HepG2 (cell line): ENCODE data around the gene CALML4. TPM values are rescaled to one million over a fixed set of nuclear protein-coding genes. Genes with fewer than 3 reads are reported as not detected.

Source experiments
- BCLAF1 ChIP-seq: fragments of 450-650 bp; IDR thresholded peaks from 2 replicates; pipeline ENCODE4 v1.6.1; 2017; ENCODE audit warnings: mild to moderate bottlenecking
- CHD2 ChIP-seq: IDR thresholded peaks from 2 replicates; pipeline ENCODE4 v1.6.1; 2011; ENCODE audit warnings: low read depth, low read length, improper control_type of control experiment
- HOXA7 ChIP-seq: sonication (generic); formaldehyde crosslinking; IDR thresholded peaks from 2 replicates; pipeline ENCODE4 v1.8.1; 2022; ENCODE audit warnings: mild to moderate bottlenecking, missing genetic modification reagents, moderate library complexity
- HOXA9 ChIP-seq: sonication (generic); formaldehyde crosslinking; IDR thresholded peaks from 2 replicates; pipeline ENCODE4 v1.8.1; 2022; ENCODE audit warnings: missing genetic modification reagents, mild to moderate bottlenecking, moderate library complexity, borderline replicate concordance
- KDM4B ChIP-seq: sonication (generic); formaldehyde crosslinking; IDR thresholded peaks from 2 replicates; pipeline ENCODE4 v1.4.0; 2020; ENCODE audit warnings: missing genetic modification reagents
- LCORL ChIP-seq, 2 experiments: fragments of 450-650 bp in 1 of 2; sonication (generic) in 1 of 2; formaldehyde crosslinking in 1 of 2; IDR thresholded peaks; 2 replicates each; pipeline versions ENCODE4 v1.5.0 to v1.6.1; 2017 to 2020; ENCODE audit warnings: antibody characterized with exemption in 1 of 2, missing genetic modification reagents in 1 of 2
- LRRFIP1 ChIP-seq: sonication (generic); formaldehyde crosslinking; conservative IDR thresholded peaks from 2 replicates; pipeline ENCODE4 v1.4.0; 2020; ENCODE audit warnings: missing genetic modification reagents
- NR2F6 ChIP-seq, 2 experiments: IDR thresholded peaks; 2 replicates each; pipeline ENCODE4 v1.6.1; 2016; ENCODE audit warnings: antibody characterized with exemption in 1 of 2, mild to moderate bottlenecking in 1 of 2
- NR3C1 ChIP-seq: sonication (generic); formaldehyde crosslinking; IDR thresholded peaks from 2 replicates; pipeline ENCODE4 v1.4.0; 2020; ENCODE audit warnings: missing genetic modification reagents
- POLR2G ChIP-seq: fragments of 200-400 bp; formaldehyde crosslinking; IDR thresholded peaks from 2 replicates; pipeline ENCODE4 v1.6.1; 2018; ENCODE audit warnings: mild to moderate bottlenecking, low read depth, low read length, moderate library complexity
- XBP1 ChIP-seq: sonication (generic); formaldehyde crosslinking; IDR thresholded peaks from 2 replicates; pipeline ENCODE4 v1.5.0; 2020; ENCODE audit warnings: missing genetic modification reagents
- XRCC5 ChIP-seq: fragments of 200-400 bp; formaldehyde crosslinking; optimal IDR thresholded peaks from 2 replicates; pipeline ENCODE3; 2017; ENCODE audit warnings: mild to moderate bottlenecking, low read length
- ZBTB4 ChIP-seq: sonication (generic); formaldehyde crosslinking; IDR thresholded peaks from 2 replicates; pipeline ENCODE4 v1.4.0; 2020; ENCODE audit warnings: missing genetic modification reagents, mild to moderate bottlenecking, borderline replicate concordance
- ZBTB7B ChIP-seq: sonication (generic); formaldehyde crosslinking; IDR thresholded peaks from 2 replicates; pipeline ENCODE4 v1.4.0; 2020; ENCODE audit warnings: missing genetic modification reagents
- ZNF138 ChIP-seq: sonication (generic); formaldehyde crosslinking; IDR thresholded peaks from 2 replicates; pipeline ENCODE4 v1.5.0; 2020; ENCODE audit warnings: mild to moderate bottlenecking, low read depth, missing genetic modification reagents
- ZNF281 ChIP-seq: sonication (generic); formaldehyde crosslinking; IDR thresholded peaks from 2 replicates; pipeline ENCODE4 v1.4.0; 2020; ENCODE audit warnings: missing genetic modification reagents, borderline replicate concordance
- ZNF777 ChIP-seq: sonication (generic); formaldehyde crosslinking; IDR thresholded peaks from 2 replicates; pipeline ENCODE4 v1.4.0; 2020; ENCODE audit warnings: missing genetic modification reagents
- polyA plus RNA-seq, 8 experiments: library from polyadenylated mRNA; depleted of rRNA in 3 of 8; stranded (reverse) in 7 of 8; unstranded in 1 of 8; fragments of >200 nt; fragmentation: Illumina TruSeq in 4 of 8; extraction: Trizol in 4 of 8; gene quantifications; 2 replicates each; pipeline versions ENCODE4 v1.2.1 to v1.2.3, GENCODE V29; 2011 to 2016; ENCODE audit warnings: low read depth in 4 of 8, missing spikeins in 1 of 8, mixed read lengths in 1 of 8; ENCODE audit not compliant: insufficient read depth in 1 of 8
- total RNA-seq, 5 experiments: library from RNA; depleted of rRNA; stranded (reverse); fragments of >200 nt; fragmentation: Illumina TruSeq; extraction: Trizol; gene quantifications; 2 replicates each; pipeline ENCODE4 v1.2.3, GENCODE V29; 2016; ENCODE audit warnings: low read depth in 1 of 5

CALML4 gene
- total and polyA plus RNA-seq, 2 of the 13 experiments (the other 11 are each of a cell fraction or from before 2014, with no cell fraction given): 3.6 to 8.7 TPM

GRCh38 chr15:68229386-68230156, 24.4 kb upstream of the CALML4 start, which contains the start of gene CLN6 (continued):
- no peak for TF ChIP-seq ZBTB4 (CRISPR knock-in tag)
- no peak for TF ChIP-seq LRRFIP1 (CRISPR knock-in tag)
- TF ChIP-seq NR3C1 (CRISPR knock-in tag): no peak
- TF ChIP-seq KDM4B: no peak
- peak; percentile 92; the same call in 1 of the 2 replicates for TF ChIP-seq ZNF138 (CRISPR knock-in tag)
- TF ChIP-seq ZNF777 (CRISPR knock-in tag): peak; percentile 70
- no peak for TF ChIP-seq HOXA7 (CRISPR knock-in tag)
- TF ChIP-seq LCORL (IDR thresholded peaks at IDR 0.05): no peak
- no peak for TF ChIP-seq LCORL (CRISPR knock-in tag; IDR thresholded peaks at IDR 0.05)
- TF ChIP-seq XBP1: peak; percentile 59; the same call in 1 of the 2 replicates
- peak; percentile 53 for TF ChIP-seq HOXA9
- no peak for TF ChIP-seq NR2F6 (IDR thresholded peaks at IDR 0.05)
- no peak for TF ChIP-seq NR2F6 (CRISPR knock-in tag; IDR thresholded peaks at IDR 0.05)
- TF ChIP-seq ZBTB7B (CRISPR knock-in tag): 0 out of 2 replicates have a peak, but pooled peaks have one; percentile 16
- TF ChIP-seq BCLAF1: no peak
- peak; percentile 82; the same call in 1 of the 2 replicates for TF ChIP-seq POLR2G
- peak; percentile 35 for TF ChIP-seq XRCC5
- TF ChIP-seq CHD2: no peak
- TF ChIP-seq ZNF281: no peak
